NCI-H146 treated with DMSO at 0.1 percent for 48 hours (cell line): ENCODE results near the gene NMD3.
"Not testable (repeated sequence)": the region's sequence is repeated elsewhere in the genome, so short reads cannot be mapped to it uniquely, and the experiment has no call there.

Source experiments
- DNase-seq: peaks from one replicate; lab custom pipeline; 2025; ENCODE audit not compliant: unreplicated experiment; lab: John Stamatoyannopoulos, UW

NMD3 gene

GRCh38 chr3:161274691-161275298 lies 53.7 kb downstream of the NMD3 start:
- DNase-seq: no peak

GRCh38 chr3:161275919-161276318 lies 54.8 kb downstream of the NMD3 start:
- DNase-seq: peak; percentile 91

GRCh38 chr3:161282387-161282786 lies 61.3 kb downstream of the NMD3 start:
- DNase-seq: not testable (repeated sequence)

- no peak for DNase-seq
These were observed 63.9 kb downstream of the NMD3 start for GRCh38 chr3:161284989-161285388.

- no peak for DNase-seq
These were observed 68.1 kb downstream of the NMD3 start for GRCh38 chr3:161289174-161289573.

GRCh38 chr3:161291191-161291901 lies 70.2 kb downstream of the NMD3 start:
- DNase-seq: no peak

- no peak for DNase-seq
These were observed 72.3 kb downstream of the NMD3 start for GRCh38 chr3:161293381-161293780.

GRCh38 chr3:161295325-161295724 lies 74.2 kb downstream of the NMD3 start:
- no peak for DNase-seq

GRCh38 chr3:161296814-161297213 lies 75.7 kb downstream of the NMD3 start:
- DNase-seq: no peak
